ENCODE results near the gene REPS2. TPM values are rescaled to one million over a fixed set of nuclear protein-coding genes. Genes with fewer than 3 reads are reported as not detected.

Gene REPS2
- total RNA-seq, 1 donor from 2014 or later = 1.5 TPM

- Mint-ChIP-seq H3K27ac (ENCODE audit: unreplicated experiment) (no peak overlapping the region), H3K36me3 (ENCODE audit: unreplicated experiment) (no peaks in the 10 kb centered on the region), H3K9me3 (ENCODE audit: unreplicated experiment) (no peaks in the 10 kb centered on the region), H3K4me1 (ENCODE audit: unreplicated experiment) (no peaks in the 10 kb centered on the region), H3K27me3 (ENCODE audit: unreplicated experiment) (no peaks in the 10 kb centered on the region), H3K4me3 (ENCODE audit: unreplicated experiment) (no peak overlapping the region)
- TF ChIP-seq, protein P1, sequence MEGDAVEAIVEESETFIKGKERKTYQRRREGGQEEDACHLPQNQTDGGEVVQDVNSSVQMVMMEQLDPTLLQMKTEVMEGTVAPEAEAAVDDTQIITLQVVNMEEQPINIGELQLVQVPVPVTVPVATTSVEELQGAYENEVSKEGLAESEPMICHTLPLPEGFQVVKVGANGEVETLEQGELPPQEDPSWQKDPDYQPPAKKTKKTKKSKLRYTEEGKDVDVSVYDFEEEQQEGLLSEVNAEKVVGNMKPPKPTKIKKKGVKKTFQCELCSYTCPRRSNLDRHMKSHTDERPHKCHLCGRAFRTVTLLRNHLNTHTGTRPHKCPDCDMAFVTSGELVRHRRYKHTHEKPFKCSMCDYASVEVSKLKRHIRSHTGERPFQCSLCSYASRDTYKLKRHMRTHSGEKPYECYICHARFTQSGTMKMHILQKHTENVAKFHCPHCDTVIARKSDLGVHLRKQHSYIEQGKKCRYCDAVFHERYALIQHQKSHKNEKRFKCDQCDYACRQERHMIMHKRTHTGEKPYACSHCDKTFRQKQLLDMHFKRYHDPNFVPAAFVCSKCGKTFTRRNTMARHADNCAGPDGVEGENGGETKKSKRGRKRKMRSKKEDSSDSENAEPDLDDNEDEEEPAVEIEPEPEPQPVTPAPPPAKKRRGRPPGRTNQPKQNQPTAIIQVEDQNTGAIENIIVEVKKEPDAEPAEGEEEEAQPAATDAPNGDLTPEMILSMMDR (IDR thresholded peaks at IDR 0.05) = no peak
- no peak for DNase-seq (ENCODE audit: extremely low spot score, unreplicated experiment)
These were observed 228.2 kb downstream of the REPS2 start for GRCh38 chrX:17174671-17175070.

- Mint-ChIP-seq H3K4me1 (ENCODE audit: unreplicated experiment) (no peaks in the 10 kb centered on the region), H3K4me3 (ENCODE audit: unreplicated experiment) (no peak overlapping the region), H3K27ac (ENCODE audit: unreplicated experiment) (no peak overlapping the region), H3K27me3 (ENCODE audit: unreplicated experiment) (no peaks in the 10 kb centered on the region), H3K36me3 (ENCODE audit: unreplicated experiment) (no peaks in the 10 kb centered on the region), H3K9me3 (ENCODE audit: unreplicated experiment) (no peaks in the 10 kb centered on the region)
- TF ChIP-seq, protein P1 (IDR thresholded peaks at IDR 0.05) = no peak
- DNase-seq (ENCODE audit: extremely low spot score, unreplicated experiment) = no peak
These were observed 235.9 kb downstream of the REPS2 start for GRCh38 chrX:17182317-17182716.

DNA sequence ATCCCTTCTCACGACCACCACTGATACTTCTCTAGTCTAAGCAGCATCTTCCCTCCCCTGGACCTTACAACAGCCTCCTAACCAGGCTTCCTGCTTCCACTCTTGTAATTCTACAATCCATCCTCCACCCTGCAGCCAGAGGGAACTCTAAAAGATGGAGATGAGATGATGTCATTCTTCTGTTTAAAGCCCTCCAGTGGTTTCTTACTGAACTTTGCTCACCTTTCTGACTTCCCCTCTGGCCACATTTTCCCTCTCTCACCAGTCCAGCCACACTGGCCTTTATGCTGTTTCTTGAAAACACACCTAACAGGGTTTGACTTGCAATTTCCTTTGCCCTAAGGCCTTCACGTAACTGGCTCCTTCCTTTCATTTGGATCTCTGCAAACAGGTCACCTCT lies 237.1 kb downstream of the REPS2 start:
- TF ChIP-seq, protein P1 (IDR thresholded peaks at IDR 0.05) = no peak
- Mint-ChIP-seq H3K9me3 (ENCODE audit: unreplicated experiment) (no peaks in the 10 kb centered on the region), H3K4me1 (ENCODE audit: unreplicated experiment) (no peaks in the 10 kb centered on the region), H3K27me3 (ENCODE audit: unreplicated experiment) (no peaks in the 10 kb centered on the region), H3K36me3 (ENCODE audit: unreplicated experiment) (no peaks in the 10 kb centered on the region), H3K4me3 (ENCODE audit: unreplicated experiment) (no peak overlapping the region), H3K27ac (ENCODE audit: unreplicated experiment) (no peak overlapping the region)
- DNase-seq (ENCODE audit: extremely low spot score, unreplicated experiment) = no peak

DNA sequence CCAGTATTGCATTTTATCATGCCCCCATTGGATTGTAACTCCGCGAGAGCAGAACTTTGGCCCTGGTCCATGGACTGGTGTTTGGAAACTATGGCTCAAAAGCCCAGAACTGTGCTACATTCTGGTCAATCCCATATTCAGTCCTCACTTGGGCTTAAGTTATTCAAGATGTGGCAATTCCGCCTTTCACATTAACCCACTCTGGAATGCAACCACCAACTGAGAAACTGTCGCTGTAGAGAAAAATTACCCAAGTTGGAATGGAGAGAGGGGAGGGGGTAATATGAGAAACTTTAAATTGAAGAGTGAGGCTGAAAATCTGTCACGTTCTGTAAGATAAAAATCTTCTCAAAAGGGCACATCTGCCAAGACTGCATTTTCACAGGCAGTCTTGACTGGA lies 239.0 kb downstream of the REPS2 start:
- Mint-ChIP-seq H3K9me3 (ENCODE audit: unreplicated experiment) (no peaks in the 10 kb centered on the region), H3K4me3 (ENCODE audit: unreplicated experiment) (no peak overlapping the region), H3K36me3 (ENCODE audit: unreplicated experiment) (no peaks in the 10 kb centered on the region), H3K27ac (ENCODE audit: unreplicated experiment) (no peak overlapping the region), H3K4me1 (ENCODE audit: unreplicated experiment) (no peaks in the 10 kb centered on the region), H3K27me3 (ENCODE audit: unreplicated experiment) (no peaks in the 10 kb centered on the region)
- TF ChIP-seq, protein P1 (IDR thresholded peaks at IDR 0.05) = no peak
- DNase-seq (ENCODE audit: extremely low spot score, unreplicated experiment) = no peak

DNA sequence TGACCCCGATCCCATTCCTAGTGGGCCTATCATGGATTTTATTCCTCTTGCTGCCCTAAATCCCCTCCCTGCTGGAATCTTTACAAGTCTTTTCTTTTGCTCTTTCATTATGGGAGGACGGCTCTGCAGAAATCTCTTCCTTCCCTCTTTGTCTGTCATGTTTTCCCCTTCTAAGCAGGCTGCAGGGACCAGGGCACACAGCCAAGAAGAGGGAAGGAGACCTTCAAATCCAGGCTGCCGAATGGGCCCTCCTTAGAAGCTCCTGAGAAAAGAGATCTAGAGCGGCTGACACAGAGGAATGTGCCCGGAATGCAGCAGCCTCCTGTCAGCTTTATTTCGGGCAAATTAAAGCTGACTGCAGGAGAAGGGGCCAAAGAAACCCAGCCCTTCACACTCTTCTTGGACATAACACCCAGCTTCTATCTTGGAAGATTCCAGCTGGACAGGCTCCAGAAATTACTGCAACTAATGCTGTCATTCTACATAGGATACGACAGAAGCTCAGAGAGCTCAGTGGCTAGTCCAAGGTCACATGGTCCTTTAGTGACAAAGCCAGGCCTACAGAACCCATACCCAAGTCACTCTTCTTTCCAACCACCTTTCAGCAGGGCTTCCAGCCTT lies 240.8 kb downstream of the REPS2 start:
- Mint-ChIP-seq H3K4me1 (ENCODE audit: unreplicated experiment) (no peaks in the 10 kb centered on the region), H3K9me3 (ENCODE audit: unreplicated experiment) (no peaks in the 10 kb centered on the region), H3K27ac (ENCODE audit: unreplicated experiment) (no peak overlapping the region), H3K36me3 (ENCODE audit: unreplicated experiment) (no peaks in the 10 kb centered on the region), H3K27me3 (ENCODE audit: unreplicated experiment) (no peaks in the 10 kb centered on the region), H3K4me3 (ENCODE audit: unreplicated experiment) (no peak overlapping the region)
- DNase-seq (ENCODE audit: extremely low spot score, unreplicated experiment) = no peak
- TF ChIP-seq, protein P1 (IDR thresholded peaks at IDR 0.05) = no peak

All from osteocyte (in vitro differentiated cells).